ENCODE measurements around the gene MYNN. TPM values are rescaled to one million over a fixed set of nuclear protein-coding genes. Genes with fewer than 3 reads are reported as not detected.

The MYNN gene
- total RNA-seq, 1 donor from 2014 or later, result 14.6 TPM

DNA sequence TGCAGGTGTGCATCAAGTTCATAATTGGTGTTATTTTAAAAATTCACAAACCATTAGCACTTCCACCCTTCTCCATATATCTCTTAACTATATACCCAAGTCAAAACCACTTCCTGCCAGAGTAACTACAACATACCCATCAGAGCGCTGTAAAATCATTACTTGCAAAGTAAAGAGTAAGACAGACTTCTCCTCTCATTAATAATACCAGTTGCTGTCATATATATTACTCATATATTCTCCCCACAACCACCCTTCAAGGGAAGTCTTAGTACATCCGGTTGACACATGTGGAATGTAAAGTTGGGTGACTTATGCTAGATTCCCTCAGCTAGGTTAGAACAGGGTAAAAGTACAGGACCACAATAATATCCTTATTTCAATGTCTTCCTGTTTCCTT is 13.9 kb upstream of the MYNN start:
- no peak overlapping the region for H3K4me3 ChIP-seq
- DNase-seq, result no peak
- no peak for TF ChIP-seq CTCF (IDR thresholded peaks at IDR 0.05)
- no peaks in the 10 kb centered on the region for H3K27me3 ChIP-seq
- H3K9me3 ChIP-seq, result no peaks in the 10 kb centered on the region
- no peak overlapping the region for H3K27ac ChIP-seq
- no peaks in the 10 kb centered on the region for H3K36me3 ChIP-seq
- H3K4me1 ChIP-seq, result no peaks in the 10 kb centered on the region
- intact Hi-C loops (cut with DNase I), result no loop called here
- no peak for ATAC-seq

DNA sequence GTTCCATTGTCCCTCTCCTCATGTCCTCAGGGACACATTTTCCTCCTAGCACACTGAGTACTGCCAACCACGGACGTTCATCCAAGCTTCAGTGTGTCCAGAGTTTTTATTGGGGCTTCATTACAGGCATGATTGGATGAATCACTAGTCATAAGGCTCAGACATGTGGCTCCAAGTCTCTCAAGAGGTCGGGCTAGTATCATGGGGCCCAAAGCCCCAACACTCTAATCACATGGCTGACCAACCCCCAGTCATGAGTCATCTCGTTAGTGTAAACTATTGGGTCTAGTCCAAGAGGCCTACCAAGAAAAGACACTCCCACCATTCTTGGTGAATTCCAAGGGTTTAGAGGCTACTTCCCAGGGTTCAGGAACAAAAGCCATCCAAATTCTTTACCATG is 12.7 kb upstream of the MYNN start:
- no peaks in the 10 kb centered on the region for H3K9me3 ChIP-seq
- H3K4me1 ChIP-seq, result no peaks in the 10 kb centered on the region
- no peak for DNase-seq
- H3K4me3 ChIP-seq, result no peak overlapping the region
- no peak overlapping the region for H3K27ac ChIP-seq
- TF ChIP-seq CTCF (IDR thresholded peaks at IDR 0.05), result no peak
- H3K36me3 ChIP-seq, result no peaks in the 10 kb centered on the region
- no peak for ATAC-seq
- H3K27me3 ChIP-seq, result no peaks in the 10 kb centered on the region
- intact Hi-C loops (cut with DNase I), result no loop called here

GRCh38 chr3:169764312-169764881 is 8.8 kb upstream of the MYNN start:
- H3K27ac ChIP-seq, result peak overlapping the region; percentile 98
- TF ChIP-seq CTCF (IDR thresholded peaks at IDR 0.05), result no peak
- intact Hi-C loops (cut with DNase I), result no loop called here
- no peaks in the 10 kb centered on the region for H3K4me1 ChIP-seq
- peak overlapping the region; percentile 81 for H3K4me3 ChIP-seq
- ATAC-seq (peak; percentile 68), DNase-seq (peak; percentile 85)
- no peaks in the 10 kb centered on the region for H3K36me3 ChIP-seq
- H3K9me3 ChIP-seq, result no peaks in the 10 kb centered on the region
- no peaks in the 10 kb centered on the region for H3K27me3 ChIP-seq

DNA sequence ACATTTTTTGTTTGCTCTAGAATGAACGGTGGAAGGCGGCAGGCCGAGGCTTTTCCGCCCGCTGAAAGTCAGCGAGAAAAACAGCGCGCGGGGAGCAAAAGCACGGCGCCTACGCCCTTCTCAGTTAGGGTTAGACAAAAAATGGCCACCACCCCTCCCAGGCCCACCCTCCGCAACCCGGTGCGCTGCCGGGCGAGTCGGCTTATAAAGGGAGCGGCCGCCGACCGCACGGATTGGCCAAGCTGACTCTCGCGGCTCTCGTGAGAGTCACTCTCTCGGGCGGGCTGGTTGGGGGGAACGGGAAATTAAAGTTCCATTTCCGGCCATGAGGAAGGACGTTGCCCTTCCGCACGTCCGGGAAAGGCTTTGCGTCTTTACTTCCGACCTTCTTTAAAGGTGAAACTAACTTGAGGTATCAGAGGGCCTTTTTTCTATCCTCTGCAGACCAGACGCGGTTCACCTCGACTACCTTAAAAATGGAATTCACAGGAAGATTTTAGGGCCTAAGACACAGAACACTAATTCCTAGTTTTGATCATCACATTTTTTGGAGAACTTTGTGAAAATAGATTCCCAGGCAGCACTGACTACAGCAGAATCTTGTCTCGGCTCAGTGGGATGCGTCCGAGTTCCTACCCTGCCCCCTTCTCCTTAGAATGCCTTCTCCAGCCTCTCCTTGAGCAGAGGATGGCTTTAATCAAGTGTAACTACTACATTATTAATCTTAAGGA is 8.1 kb upstream of the MYNN start, which contains the start of gene TERC:
TERC (minus strand) TSS at position 179 of the 731 bp plus-strand sequence.
- Histone ChIP-seq H3K4me1 (no peaks in the 10 kb centered on the region), H3K4me3 (peak within 1 kb of the TSS; percentile 81), H3K9me3 (no peaks in the 10 kb centered on the region), H3K27me3 (no peaks in the 10 kb centered on the region), H3K36me3 (no peaks in the 10 kb centered on the region), H3K27ac (peak within 1 kb of the TSS; percentile 98)
- peak; percentile 97 for DNase-seq
- intact Hi-C loops (cut with DNase I), result no loop called here
- no peak for TF ChIP-seq CTCF (IDR thresholded peaks at IDR 0.05)
- ATAC-seq, result peak; percentile 95

DNA sequence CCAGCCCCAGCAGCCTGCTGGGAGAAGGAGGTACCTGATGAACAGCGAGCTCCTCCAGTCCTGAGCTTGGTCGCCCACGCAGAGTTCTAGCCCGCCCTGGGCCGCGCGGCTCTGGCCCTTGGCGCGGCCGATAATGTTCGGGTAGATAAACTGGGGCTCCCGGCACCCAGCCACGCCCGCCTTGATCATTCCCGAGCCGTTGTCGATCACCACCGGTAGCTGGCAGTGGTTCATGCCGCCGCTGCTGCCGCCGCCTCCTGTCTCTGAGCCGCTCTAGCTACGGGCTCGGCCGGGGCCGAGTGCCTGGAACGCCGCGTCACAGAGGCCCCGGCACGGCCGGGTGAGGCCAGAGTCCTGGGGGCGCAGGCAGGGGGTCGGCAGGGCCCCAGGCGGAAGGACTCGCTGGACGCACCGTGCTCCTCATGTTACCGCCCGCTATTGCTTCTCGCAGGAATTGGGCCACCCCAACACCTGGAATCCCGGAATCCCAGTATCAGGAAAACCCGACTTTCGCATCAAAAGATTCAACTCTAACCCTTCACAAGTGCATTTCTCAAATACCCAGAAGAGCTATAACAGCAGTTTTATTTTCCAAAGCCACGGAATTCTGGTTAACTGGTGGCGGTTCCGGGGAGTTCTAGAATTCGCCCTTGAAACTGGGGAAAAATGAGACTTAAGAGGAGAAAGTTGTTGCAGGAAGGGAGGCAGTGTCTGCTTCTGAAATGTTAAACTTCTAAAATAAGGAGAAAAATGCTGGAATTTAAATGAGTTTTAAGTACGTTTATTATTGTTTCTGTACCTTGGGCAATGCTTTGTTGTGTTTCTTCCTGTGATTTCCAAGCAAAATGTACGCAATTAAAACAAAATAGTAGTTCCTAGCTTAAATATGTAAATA is 3.7 kb upstream of the MYNN start, which contains the start of gene ACTRT3:
ACTRT3 (minus strand) TSS at position 275 of the 895 bp plus-strand sequence; CDS start at position 234, 41 bp downstream.
- DNase-seq (peak; percentile 87), ATAC-seq (peak; percentile 36)
- intact Hi-C loops (cut with DNase I), result no loop called here
- no peaks in the 10 kb centered on the region for H3K9me3 ChIP-seq
- H3K4me1 ChIP-seq, result peaks cover 8% of the 10 kb centered on the region
- TF ChIP-seq CTCF (IDR thresholded peaks at IDR 0.05), result no peak
- H3K27ac ChIP-seq, result peak within 1 kb of the TSS; percentile 80
- no peaks in the 10 kb centered on the region for H3K27me3 ChIP-seq
- H3K36me3 ChIP-seq, result no peaks in the 10 kb centered on the region
- peak within 1 kb of the TSS; percentile 53 for H3K4me3 ChIP-seq

All from upper lobe of right lung (tissue), 1 donor.